Muscle of back (tissue), 11 donors: Measurements from ENCODE around the gene CCDC154. TPM values are rescaled to one million over a fixed set of nuclear protein-coding genes. Genes with fewer than 3 reads are reported as not detected.

Experiments used
- DNase-seq, 3 donors: peaks; one replicate each; pipeline versions ENCODE4 v3.0.0 to v3.0.0-alpha.2; 2013
- polyA plus RNA-seq, 10 donors: library from polyadenylated mRNA; unstranded; fragments of 120-200 nt; gene quantifications; one replicate each; pipeline ENCODE4 v1.2.1, GENCODE V29; 2013; ENCODE audit not compliant: insufficient read length in 10 of 10

CCDC154 gene
- polyA plus RNA-seq, 10 donors, result 0.68 to 2.7 (median 1.6) TPM

GRCh38 chr16:1438229-1439057 lies 5.9 kb downstream of the CCDC154 start:
- DNase-seq, result no peak

GRCh38 chr16:1437606-1438005 lies 6.8 kb downstream of the CCDC154 start:
- DNase-seq, result no peak

- no peak for DNase-seq
These were observed 7.5 kb downstream of the CCDC154 start for GRCh38 chr16:1436731-1437355.

GRCh38 chr16:1435921-1436697 lies 8.2 kb downstream of the CCDC154 start:
- no peak for DNase-seq

- DNase-seq, result no peak
These were observed 9.4 kb downstream of the CCDC154 start for GRCh38 chr16:1434644-1435592.

GRCh38 chr16:1433756-1434155 lies 10.6 kb downstream of the CCDC154 start:
- no peak for DNase-seq

- DNase-seq, result no peak
These were observed 11.1 kb downstream of the CCDC154 start for GRCh38 chr16:1433263-1433560.

GRCh38 chr16:1432388-1433262 lies 11.7 kb downstream of the CCDC154 start:
- no peak for DNase-seq

- DNase-seq, result no peak
These were observed 12.7 kb downstream of the CCDC154 start for GRCh38 chr16:1431497-1432270.

- peak in 1 of 3 donors; percentile 48 for DNase-seq
These were observed 13.4 kb downstream of the CCDC154 start, which contains the start of gene PERCC1 for GRCh38 chr16:1430759-1431496. Gene PERCC1 (plus strand): TSS chr16:1431078. CDS start chr16:1432594, 1,516 bp downstream.

GRCh38 chr16:1430214-1430758 lies 14.1 kb downstream of the CCDC154 start:
- no peak for DNase-seq

- no peak for DNase-seq
These were observed 14.7 kb downstream of the CCDC154 start for GRCh38 chr16:1429631-1430030.

- no peak for DNase-seq
These were observed 15.3 kb downstream of the CCDC154 start for GRCh38 chr16:1429012-1429411.

- peak in 1 of 3 donors; percentile 62 for DNase-seq
These were observed 15.8 kb downstream of the CCDC154 start for GRCh38 chr16:1428511-1428910.

- DNase-seq, result no peak
These were observed 16.6 kb downstream of the CCDC154 start for GRCh38 chr16:1427473-1428461.

GRCh38 chr16:1426734-1427471 lies 17.5 kb downstream of the CCDC154 start:
- no peak for DNase-seq
